Stimulated activated CD4-positive, alpha-beta T cell treated with anti-CD3 and anti-CD28 coated beads, Interleukin-12 subunit alpha, Interleukin-12 subunit beta, amount 100 ng/mL, for 4 hours (primary cell): ENCODE measurements around the gene USH2A.

Source experiments
- DNase-seq: peaks from one replicate; pipeline ENCODE4 v3.0.0-alpha.2; 2020

USH2A gene

GRCh38 chr1:215860833-215861232 is 562.4 kb downstream of the USH2A start:
- DNase-seq = no peak

GRCh38 chr1:215857317-215857716 is 565.9 kb downstream of the USH2A start:
- no peak for DNase-seq

GRCh38 chr1:215845234-215845891 is 577.9 kb downstream of the USH2A start:
- DNase-seq = no peak

GRCh38 chr1:215844777-215845176 is 578.5 kb downstream of the USH2A start:
- DNase-seq = no peak

GRCh38 chr1:215844266-215844665 is 579.0 kb downstream of the USH2A start:
- DNase-seq = no peak

GRCh38 chr1:215842905-215843304 is 580.3 kb downstream of the USH2A start:
- no peak for DNase-seq

- DNase-seq = no peak
These were observed 587.3 kb downstream of the USH2A start for GRCh38 chr1:215835951-215836350.

GRCh38 chr1:215833941-215834729 is 589.1 kb downstream of the USH2A start:
- DNase-seq = no peak

- no peak for DNase-seq
These were observed 592.9 kb downstream of the USH2A start for GRCh38 chr1:215830226-215830810.

GRCh38 chr1:215825056-215825455 is 598.2 kb downstream of the USH2A start:
- no peak for DNase-seq

GRCh38 chr1:215824245-215824644 is 599.0 kb downstream of the USH2A start:
- no peak for DNase-seq

GRCh38 chr1:215819114-215819513 is 604.1 kb downstream of the USH2A start:
- no peak for DNase-seq

GRCh38 chr1:215807911-215808436 is 615.3 kb downstream of the USH2A start:
- no peak for DNase-seq

GRCh38 chr1:215807218-215807617 is 616.0 kb downstream of the USH2A start:
- DNase-seq = no peak

GRCh38 chr1:215797859-215798258 is 625.4 kb downstream of the USH2A start:
- DNase-seq = no peak

- no peak for DNase-seq
These were observed 629.1 kb downstream of the USH2A start for GRCh38 chr1:215794156-215794555.

GRCh38 chr1:215793180-215793579 is 630.1 kb downstream of the USH2A start:
- DNase-seq = no peak

GRCh38 chr1:215792446-215792845 is 630.8 kb downstream of the USH2A start:
- no peak for DNase-seq

- no peak for DNase-seq
These were observed 633.3 kb downstream of the USH2A start for GRCh38 chr1:215789981-215790380.

GRCh38 chr1:215786997-215787396 is 636.3 kb downstream of the USH2A start:
- no peak for DNase-seq

- no peak for DNase-seq
These were observed 642.6 kb downstream of the USH2A start for GRCh38 chr1:215780641-215781040.

GRCh38 chr1:215780139-215780538 is 643.1 kb downstream of the USH2A start:
- no peak for DNase-seq

GRCh38 chr1:215779729-215780128 is 643.5 kb downstream of the USH2A start:
- DNase-seq = no peak

- no peak for DNase-seq
These were observed 645.8 kb downstream of the USH2A start for GRCh38 chr1:215777370-215777925.
